ENCODE results near the gene SURF4.

DNA sequence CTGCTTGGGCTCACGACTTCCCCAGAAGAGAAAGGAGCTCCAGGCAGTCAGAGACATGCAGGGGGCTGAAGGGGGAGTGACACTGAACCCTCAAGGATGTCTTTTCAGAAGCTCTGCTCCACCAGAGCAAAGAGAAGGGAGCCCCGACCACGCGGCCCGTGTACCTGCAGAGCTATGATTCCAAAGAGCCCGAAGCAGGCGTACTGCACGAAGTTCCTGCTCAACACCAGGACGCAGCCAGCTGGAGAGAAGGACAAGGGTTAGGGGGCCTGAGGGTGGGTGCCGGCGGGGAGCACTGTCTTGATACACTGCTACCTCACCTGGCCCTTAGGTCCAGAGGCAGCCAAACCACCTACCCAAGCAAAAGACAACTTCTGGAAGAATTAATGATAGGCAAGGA, 9.4 kb downstream of the SURF4 start:
- TF ChIP-seq, protein P1, sequence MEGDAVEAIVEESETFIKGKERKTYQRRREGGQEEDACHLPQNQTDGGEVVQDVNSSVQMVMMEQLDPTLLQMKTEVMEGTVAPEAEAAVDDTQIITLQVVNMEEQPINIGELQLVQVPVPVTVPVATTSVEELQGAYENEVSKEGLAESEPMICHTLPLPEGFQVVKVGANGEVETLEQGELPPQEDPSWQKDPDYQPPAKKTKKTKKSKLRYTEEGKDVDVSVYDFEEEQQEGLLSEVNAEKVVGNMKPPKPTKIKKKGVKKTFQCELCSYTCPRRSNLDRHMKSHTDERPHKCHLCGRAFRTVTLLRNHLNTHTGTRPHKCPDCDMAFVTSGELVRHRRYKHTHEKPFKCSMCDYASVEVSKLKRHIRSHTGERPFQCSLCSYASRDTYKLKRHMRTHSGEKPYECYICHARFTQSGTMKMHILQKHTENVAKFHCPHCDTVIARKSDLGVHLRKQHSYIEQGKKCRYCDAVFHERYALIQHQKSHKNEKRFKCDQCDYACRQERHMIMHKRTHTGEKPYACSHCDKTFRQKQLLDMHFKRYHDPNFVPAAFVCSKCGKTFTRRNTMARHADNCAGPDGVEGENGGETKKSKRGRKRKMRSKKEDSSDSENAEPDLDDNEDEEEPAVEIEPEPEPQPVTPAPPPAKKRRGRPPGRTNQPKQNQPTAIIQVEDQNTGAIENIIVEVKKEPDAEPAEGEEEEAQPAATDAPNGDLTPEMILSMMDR (conservative IDR thresholded peaks at IDR 0.05; ENCODE audit: low read depth, low read length): no peak
- TF ChIP-seq EZH2 (IDR thresholded peaks at IDR 0.05; ENCODE audit: borderline replicate concordance, low read depth, low read length, poor library complexity, severe bottlenecking): no peak

All from A673 (cell line).